K562 (cell line): ENCODE data around the gene IDI1. TPM values are rescaled to one million over a fixed set of nuclear protein-coding genes. Genes with fewer than 3 reads are reported as not detected.
A peak's percentile ranks its signal among the peaks of the same experiment; 100 is the strongest.

Experiments
- ATAC-seq: fragments of 200-7000 bp; cut with Tn5 transposase; 3 replicates; pipeline ENCODE4 v1.9.1; 2020; ENCODE audit warnings: moderate library complexity
- BruUV-seq: library from RNA; stranded (reverse); fragments of 400-500 nt; replicated peaks from 2 replicates; lab custom pipeline; 2021; lab: Mats Ljungman, UMichigan
- CTCF ChIA-PET: fragments of 300-600 bp; formaldehyde crosslinking; extraction: SDS; loops from one replicate; lab custom pipeline; 2021; ENCODE audit warnings: low intra/inter-chr PET ratio; lab: Yijun Ruan, JAX
- POLR2A ChIA-PET: fragments of 300-600, 350-650 bp; sonication (Branson Sonifier 250); formaldehyde crosslinking; extraction: SDS; loops from one replicate; lab custom pipeline; 2021; ENCODE audit warnings: antibody characterized with exemption, inconsistent platforms; lab: Yijun Ruan, JAX
- DNase-seq, 4 experiments: peaks; one replicate each; pipeline versions ENCODE4 v3.0.0 to v3.0.0-alpha.2; 2011 to 2018; ENCODE audit warnings: low spot score in 3 of 4, mixed read lengths in 3 of 4; ENCODE audit errors: extremely low read depth in 1 of 4
- FAIRE-seq: peaks from 2 replicates; lab custom pipeline; 2011; peaks lifted over from hg19 to GRCh38; lab: Jason Lieb, UNC
- H2AFZ ChIP-seq: 2 replicates; pipeline ENCODE4 v1.6.0; 2011; ENCODE audit warnings: low read depth, low read length, control low read depth, inconsistent platforms
- H3K27ac ChIP-seq: fragments of 200-600 bp; 3 replicates; pipeline ENCODE4 v1.8.0; 2011; ENCODE audit warnings: low read depth, mild to moderate bottlenecking, control low read depth, inconsistent platforms, low read length, moderate library complexity, mixed read lengths; ENCODE audit errors: extremely low read depth
- H3K27me3 ChIP-seq, 2 experiments: fragments of 300-600 bp in 1 of 2; 2 replicates in 1 of 2; 3 replicates in 1 of 2; pipeline versions ENCODE4 v1.6.0 to v1.8.0; 2011; ENCODE audit warnings: inconsistent platforms in 2 of 2, low read length in 2 of 2, mild to moderate bottlenecking in 1 of 2, mixed read lengths in 1 of 2, moderate library complexity in 1 of 2; ENCODE audit not compliant: control insufficient read depth in 2 of 2, insufficient read depth in 2 of 2
- H3K36me3 ChIP-seq: fragments of 300-600 bp; 3 replicates; pipeline ENCODE4 v1.8.0; 2011; ENCODE audit warnings: mild to moderate bottlenecking, low read length, inconsistent platforms; ENCODE audit not compliant: control insufficient read depth, insufficient read depth
- H3K4me1 ChIP-seq, 2 experiments: fragments of 200-600 bp in 1 of 2; replicated peaks in 1 of 2; 2 replicates in 1 of 2; 3 replicates in 1 of 2; pipeline versions ENCODE4 v1.5.1 to v1.8.0; 2011; ENCODE audit warnings: inconsistent platforms in 2 of 2, low read length in 2 of 2, mild to moderate bottlenecking in 1 of 2, mixed read lengths in 1 of 2, moderate library complexity in 1 of 2; ENCODE audit not compliant: control insufficient read depth in 2 of 2, insufficient read depth in 2 of 2
- H3K4me2 ChIP-seq: 2 replicates; pipeline ENCODE4 v1.6.1; 2011; ENCODE audit warnings: low read length, control low read depth, inconsistent platforms, mixed read lengths; ENCODE audit not compliant: insufficient read depth
- H3K4me3 ChIP-seq: fragments of 200-600 bp; sonication (generic), shearing (Covaris generic); 2 replicates; pipeline ENCODE4 v1.5.1; 2016; ENCODE audit warnings: control low read depth, inconsistent platforms
- H3K79me2 ChIP-seq: fragments of 200-600 bp; 3 replicates; pipeline ENCODE4 v1.8.0; 2011; ENCODE audit warnings: low read length, inconsistent platforms; ENCODE audit not compliant: control insufficient read depth, insufficient read depth
- H3K9ac ChIP-seq, 2 experiments: 2 replicates each; pipeline versions ENCODE4 v1.6.0 to v1.6.1; 2011; ENCODE audit warnings: low read depth in 2 of 2, low read length in 2 of 2, control low read depth in 1 of 2, inconsistent platforms in 1 of 2, mild to moderate bottlenecking in 1 of 2, mixed read lengths in 1 of 2; ENCODE audit not compliant: insufficient read depth in 1 of 2
- H3K9me1 ChIP-seq: one replicate; pipeline ENCODE4 v1.6.0; 2011; ENCODE audit warnings: inconsistent platforms, mild to moderate bottlenecking, low read length, moderate library complexity; ENCODE audit not compliant: control insufficient read depth, insufficient read depth
- H3K9me3 ChIP-seq: replicated peaks from 2 replicates; pipeline ENCODE4 v1.5.1; 2011; ENCODE audit warnings: low read depth, low read length, inconsistent platforms; ENCODE audit not compliant: control insufficient read depth, insufficient read depth
- H4K20me1 ChIP-seq: replicated peaks from 2 replicates; pipeline ENCODE4 v1.6.1; 2011; ENCODE audit warnings: low read length, inconsistent platforms, mixed read lengths; ENCODE audit not compliant: control insufficient read depth, insufficient read depth
- ARID4B ChIP-seq: sonication (generic); formaldehyde crosslinking; IDR thresholded peaks from 2 replicates; pipeline ENCODE4 v1.8.0; 2022; ENCODE audit warnings: mild to moderate bottlenecking, missing genetic modification reagents
- CBFB ChIP-seq: sonication (generic); formaldehyde crosslinking; IDR thresholded peaks from 2 replicates; pipeline ENCODE4 v1.4.0; 2020; ENCODE audit warnings: mild to moderate bottlenecking, missing genetic modification reagents
- CXXC5 ChIP-seq: fragments of 250-450 bp; sonication (Bioruptor Pico); IDR thresholded peaks from 2 replicates; pipeline ENCODE4 v1.8.0; 2022; ENCODE audit warnings: inconsistent platforms, mild to moderate bottlenecking, moderate library complexity
- ESRRA ChIP-seq: fragments of 450-650 bp; IDR thresholded peaks from 2 replicates; pipeline ENCODE4 v1.6.1; 2014; ENCODE audit warnings: low read depth, mild to moderate bottlenecking, moderate library complexity, borderline replicate concordance
- ESRRB ChIP-seq: fragments of 250-450 bp; sonication (Bioruptor Pico); IDR thresholded peaks from 2 replicates; pipeline ENCODE4 v1.5.0; 2020; ENCODE audit warnings: mild to moderate bottlenecking, moderate library complexity, borderline replicate concordance
- HOXB6 ChIP-seq: fragments of 250-450 bp; sonication (Bioruptor Pico); IDR thresholded peaks from 2 replicates; pipeline ENCODE4 v1.5.1; 2022; ENCODE audit warnings: mild to moderate bottlenecking, borderline replicate concordance
- KLF10 ChIP-seq: fragments of 250-450 bp; sonication (Bioruptor Pico); IDR thresholded peaks from 2 replicates; pipeline ENCODE4 v1.6.1; 2021; ENCODE audit warnings: matching md5 sums
- MBD2 ChIP-seq: sonication (generic); IDR thresholded peaks from 2 replicates; pipeline ENCODE4 v1.6.1; 2016; ENCODE audit warnings: low read depth, borderline replicate concordance
- POLR2A ChIP-seq: fragments of 450-650 bp; conservative IDR thresholded peaks from 2 replicates; pipeline ENCODE4 v1.6.1; 2016
- POLR2G ChIP-seq: fragments of 200-400 bp; formaldehyde crosslinking; IDR thresholded peaks from 2 replicates; pipeline ENCODE4 v1.6.1; 2017; ENCODE audit warnings: low read depth, mild to moderate bottlenecking, antibody characterized with exemption, low read length, moderate library complexity
- RBM22 ChIP-seq: fragments of 200-400 bp; formaldehyde crosslinking; IDR thresholded peaks from 2 replicates; pipeline ENCODE4 v1.6.1; 2018; ENCODE audit warnings: low read length, low read depth; ENCODE audit not compliant: poor library complexity, severe bottlenecking
- SRSF1 ChIP-seq: fragments of 200-400 bp; formaldehyde crosslinking; IDR thresholded peaks from 2 replicates; pipeline ENCODE4 v1.6.1; 2017; ENCODE audit warnings: mild to moderate bottlenecking, low read depth, low read length, moderate library complexity
- SUPT5H ChIP-seq: fragments of 450-650 bp; IDR thresholded peaks from 2 replicates; pipeline ENCODE4 v1.6.1; 2016
- THAP12 ChIP-seq: fragments of 250-450 bp; sonication (Bioruptor Pico); IDR thresholded peaks from 2 replicates; pipeline ENCODE4 v1.9.0; 2021; ENCODE audit warnings: mild to moderate bottlenecking, inconsistent platforms
- WGBS: fragments of 100-300 bp; shearing (Covaris generic); methylation state at CpG from one replicate; pipeline ENCODE4 v1.1.6; 2016; ENCODE audit warnings: low coverage, mixed read lengths; ENCODE audit not compliant: insufficient coverage; ENCODE audit errors: missing lambda C conversion rate; 5-methylcytosine and 5-hydroxymethylcytosine counted together
- in situ Hi-C: fragments of 300-500 bp; cut with MboI; formaldehyde crosslinking; loops from 4 replicates; pipeline ENCODE4 v1.15.0; 2018; ENCODE audit warnings: inconsistent platforms, mixed read lengths
- intact Hi-C: fragments of 100-400 bp; cut with micrococcal nuclease; formaldehyde crosslinking; loops from 2 replicates; pipeline ENCODE4 v1.14.2; 2022
- polyA plus RNA-seq, 8 experiments: library from polyadenylated mRNA; depleted of rRNA in 4 of 8; stranded (reverse) in 5 of 8; unstranded in 3 of 8; fragments of >200 nt; fragmentation: Nextera tagmentation in 2 of 8; fragmentation: Illumina TruSeq in 1 of 8; extraction: Ambion mirVana in 2 of 8; extraction: Trizol in 1 of 8; gene quantifications; 2 replicates each; pipeline versions ENCODE4 v1.2.1 to v1.2.3, GENCODE V29; 2011 to 2014; ENCODE audit warnings: inconsistent platforms in 1 of 8, missing spikeins in 1 of 8
- total RNA-seq, 7 experiments: library from RNA; depleted of rRNA in 6 of 7; stranded (reverse); fragments of >200 nt in 6 of 7; fragmentation: Illumina TruSeq in 2 of 7; extraction: Trizol in 2 of 7; gene quantifications; 2 replicates each; pipeline versions ENCODE4 v1.2.1 to v1.2.3, GENCODE V29; 2011 to 2021; ENCODE audit warnings: low replicate concordance in 1 of 7

IDI1 gene
- total and polyA plus RNA-seq, 9 of the 15 experiments (the other 6 are each of a cell fraction or from before 2014, with no cell fraction given): 70.0 to 265 (median 119) TPM

GRCh38 chr10:994836-995558, 53.9 kb downstream of the IDI1 start:
- intact Hi-C loops: no loop called here
- peaks cover 8% of the 10 kb centered on the region for H4K20me1 ChIP-seq
- H3K4me2 ChIP-seq: no peak overlapping the region
- TF ChIP-seq KLF10 (CRISPR knock-in tag) (no peak), ESRRA (no peak), THAP12 (CRISPR knock-in tag) (no peak), ESRRB (CRISPR knock-in tag) (no peak), HOXB6 (CRISPR knock-in tag) (no peak), CXXC5 (CRISPR knock-in tag) (no peak), SRSF1 (no peak), SUPT5H (peak; percentile 65; the same call in 1 of the 2 replicates), ARID4B (CRISPR knock-in tag) (no peak), CBFB (CRISPR knock-in tag) (no peak), POLR2A (peak; percentile 70), MBD2 (no peak), RBM22 (no peak), POLR2G (peak; percentile 32; the same call in 1 of the 2 replicates)
- WGBS: 96% methylated on average over 5 of the region's 6 CpGs
- no TSS peak for BruUV-seq
- no peaks in the 10 kb centered on the region for H3K9me3 ChIP-seq
- in situ Hi-C loops: no loop called here
- FAIRE-seq (peak; percentile 26), ATAC-seq (no peak; the same call in 1 of the 3 replicates), DNase-seq (no peak)
- ChIA-PET CTCF (no interaction called here), POLR2A (interaction anchor here (0.7 kb wide), 2 partner anchors 9 to 80 kb away, joined by 3 read pairs; no protein-coding TSS in a partner anchor)
- H3K9me1 ChIP-seq: no peaks in the 10 kb centered on the region
- peaks cover 93% of the 10 kb centered on the region for H3K36me3 ChIP-seq
- H2AFZ ChIP-seq: no peak overlapping the region
- no peak overlapping the region for H3K27ac ChIP-seq
- H3K27me3 ChIP-seq: no peaks in the 10 kb centered on the region
- peaks cover 66% of the 10 kb centered on the region for H3K79me2 ChIP-seq
- H3K9ac ChIP-seq: no peak overlapping the region
- H3K4me1 ChIP-seq: peaks cover 6 to 9% of the 10 kb centered on the region in 2 experiments; a peak in 4 of 5 replicates
- H3K4me3 ChIP-seq: no peak overlapping the region
